Measurements from ENCODE around the gene CCDC110. TPM values are rescaled to one million over a fixed set of nuclear protein-coding genes. Genes with fewer than 3 reads are reported as not detected.
A peak's percentile ranks its signal among the peaks of the same experiment; 100 is the strongest.

The CCDC110 gene
- total and polyA plus RNA-seq, 12 donors, result 0.12 to 2.5 (median 1.6) TPM

- H3K27ac ChIP-seq, result peak within 1 kb of the TSS; percentile 98 to 100 (median 99)
- intact Hi-C loops (cut with DNase I), result loop anchor here in 8 of 10 donors (5.0 to 10.0 kb wide), 7 partner anchors 77 to 209 kb away; partner anchors contain the start of genes CFAP97 (in 3 of the 8), CCDC110 (in 1 of the 8) and SNX25 (in 1 of the 8)
- ATAC-seq (no peak), DNase-seq (no peak)
- no peaks in the 10 kb centered on the region for H3K9me3 ChIP-seq
- TF ChIP-seq, protein P1, sequence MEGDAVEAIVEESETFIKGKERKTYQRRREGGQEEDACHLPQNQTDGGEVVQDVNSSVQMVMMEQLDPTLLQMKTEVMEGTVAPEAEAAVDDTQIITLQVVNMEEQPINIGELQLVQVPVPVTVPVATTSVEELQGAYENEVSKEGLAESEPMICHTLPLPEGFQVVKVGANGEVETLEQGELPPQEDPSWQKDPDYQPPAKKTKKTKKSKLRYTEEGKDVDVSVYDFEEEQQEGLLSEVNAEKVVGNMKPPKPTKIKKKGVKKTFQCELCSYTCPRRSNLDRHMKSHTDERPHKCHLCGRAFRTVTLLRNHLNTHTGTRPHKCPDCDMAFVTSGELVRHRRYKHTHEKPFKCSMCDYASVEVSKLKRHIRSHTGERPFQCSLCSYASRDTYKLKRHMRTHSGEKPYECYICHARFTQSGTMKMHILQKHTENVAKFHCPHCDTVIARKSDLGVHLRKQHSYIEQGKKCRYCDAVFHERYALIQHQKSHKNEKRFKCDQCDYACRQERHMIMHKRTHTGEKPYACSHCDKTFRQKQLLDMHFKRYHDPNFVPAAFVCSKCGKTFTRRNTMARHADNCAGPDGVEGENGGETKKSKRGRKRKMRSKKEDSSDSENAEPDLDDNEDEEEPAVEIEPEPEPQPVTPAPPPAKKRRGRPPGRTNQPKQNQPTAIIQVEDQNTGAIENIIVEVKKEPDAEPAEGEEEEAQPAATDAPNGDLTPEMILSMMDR (IDR thresholded peaks at IDR 0.05), result no peak
- peak within 1 kb of the TSS; percentile 58 to 83 (median 73) for H3K4me3 ChIP-seq
- WGBS, 2 donors, result 17 to 22% methylated on average over 12 of the region's 12 CpGs
- no peaks in the 10 kb centered on the region for H3K27me3 ChIP-seq
- peaks cover 0 to 27% (median 6%) of the 10 kb centered on the region in 9 donors for H3K36me3 ChIP-seq
- peaks cover 7 to 47% (median 40%) of the 10 kb centered on the region in 9 donors for H3K4me1 ChIP-seq
Observed at GRCh38 chr4:185395238-185395955, 76.1 kb downstream of the CCDC110 start, which contains the start of gene LRP2BP. Gene LRP2BP, minus strand, starts transcription at chr4:185395924. Its CDS starts 17,738 bp downstream, at chr4:185378186.

Other genes with a start within 250 kb of the CCDC110 start
- 1 to 10 TPM; 1.5 to 6.1 (median 2.3) TPM for gene LRP2BP, start 75.8 kb downstream of the CCDC110 start, total RNA-seq
- 1 to 10 TPM; 1.0 to 2.4 TPM for gene LRP2BP, start 75.8 kb downstream of the CCDC110 start, polyA plus RNA-seq
- gene ANKRD37, start 74.9 kb downstream of the CCDC110 start, total RNA-seq, result 10 to 100 TPM in 9 of 10 donors, 1 to 10 TPM in 1; 7.6 to 27.0 (median 13.7) TPM
- 10 to 100 TPM; 10.0 to 28.6 TPM for gene ANKRD37, start 74.9 kb downstream of the CCDC110 start, polyA plus RNA-seq
- 10 to 100 TPM; 29.4 to 52.4 (median 43.7) TPM for gene UFSP2, start 45.8 kb downstream of the CCDC110 start, total RNA-seq
- gene UFSP2, start 45.8 kb downstream of the CCDC110 start, polyA plus RNA-seq, result 10 to 100 TPM; 16.5 to 28.6 TPM
- 100 to 1,000 TPM; 112 to 846 (median 292) TPM for gene PDLIM3, start 63.8 kb upstream of the CCDC110 start, total RNA-seq
- 100 to 1,000 TPM; 120 to 538 TPM for gene PDLIM3, start 63.8 kb upstream of the CCDC110 start, polyA plus RNA-seq

All from heart right ventricle (tissue), 16 donors.